Activated CD4-positive, CD25-positive, alpha-beta regulatory T cell treated with anti-CD3 and anti-CD28 coated beads, Interleukin-2, amount 50 U/mL, for 16 hours (primary cell): Measurements from ENCODE around the gene ATP13A2.

ENCODE experiments used
- DNase-seq: peaks from one replicate; pipeline ENCODE4 v3.0.0-alpha.2; 2020; ENCODE audit warnings: low read depth, low spot score

Gene ATP13A2

DNA sequence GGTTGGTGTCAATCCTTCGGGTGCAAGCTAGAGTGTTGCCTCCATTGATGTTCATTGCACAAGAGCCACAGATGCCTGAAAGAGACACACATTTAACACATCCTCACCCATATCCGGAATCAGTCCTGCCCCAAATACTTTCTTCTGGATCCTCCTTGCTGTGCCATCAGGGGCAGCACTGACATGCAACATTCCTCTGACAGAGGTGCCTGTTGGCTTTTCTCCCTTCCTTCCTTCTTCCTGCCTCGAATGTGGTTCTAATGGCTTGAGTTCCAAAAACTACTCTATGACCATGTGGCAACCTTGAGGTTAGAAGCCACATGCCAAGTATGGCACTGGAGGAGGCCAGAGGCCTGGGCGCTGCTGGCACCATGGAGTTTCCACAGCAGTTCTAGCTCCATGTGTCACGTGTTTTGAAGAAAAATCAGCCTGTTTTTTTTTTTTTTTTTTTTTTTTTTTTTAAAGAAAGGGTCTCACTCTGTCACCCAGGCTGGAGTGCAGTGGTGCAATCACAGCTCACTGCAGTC, 17.0 kb upstream of the ATP13A2 start:
- DNase-seq, result no peak

DNA sequence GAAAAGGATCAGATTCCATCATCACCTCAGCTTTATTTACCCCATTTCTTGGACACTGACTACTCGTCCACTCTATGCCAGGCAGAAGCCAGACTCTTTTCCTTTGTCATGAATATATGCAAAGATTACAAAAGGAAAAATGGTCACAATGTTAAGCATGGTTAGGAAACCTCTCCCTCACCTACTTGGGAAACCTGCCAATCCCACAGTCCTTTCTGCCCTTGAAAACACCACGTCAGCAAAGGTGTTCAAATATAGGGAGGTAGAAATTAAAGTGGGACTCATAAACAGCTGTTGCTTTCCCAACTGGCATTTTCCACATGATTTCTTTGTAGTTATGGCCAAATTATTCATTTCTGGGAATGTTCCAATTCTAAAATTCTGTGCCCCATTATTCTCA, 16.2 kb upstream of the ATP13A2 start:
- DNase-seq, result no peak

DNA sequence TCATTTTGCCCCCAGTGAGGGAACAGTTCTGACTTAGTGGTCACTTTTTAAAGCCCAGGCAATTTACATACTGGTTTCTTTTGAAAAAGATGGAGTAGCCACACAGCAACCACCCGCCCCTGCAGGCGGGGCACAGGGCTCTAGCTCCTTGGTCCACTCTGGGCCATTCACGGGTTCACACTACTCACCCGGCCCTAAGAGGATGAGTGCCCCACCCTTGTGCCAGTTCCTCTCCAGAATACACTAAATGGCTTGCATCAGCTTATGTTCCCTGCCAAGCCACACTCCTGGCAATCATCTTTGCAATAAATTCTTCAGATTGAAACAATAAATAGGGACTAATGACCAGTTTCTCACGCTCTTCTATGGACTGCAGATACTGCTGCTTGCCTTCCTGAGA, 15.7 kb upstream of the ATP13A2 start:
- DNase-seq, result no peak

DNA sequence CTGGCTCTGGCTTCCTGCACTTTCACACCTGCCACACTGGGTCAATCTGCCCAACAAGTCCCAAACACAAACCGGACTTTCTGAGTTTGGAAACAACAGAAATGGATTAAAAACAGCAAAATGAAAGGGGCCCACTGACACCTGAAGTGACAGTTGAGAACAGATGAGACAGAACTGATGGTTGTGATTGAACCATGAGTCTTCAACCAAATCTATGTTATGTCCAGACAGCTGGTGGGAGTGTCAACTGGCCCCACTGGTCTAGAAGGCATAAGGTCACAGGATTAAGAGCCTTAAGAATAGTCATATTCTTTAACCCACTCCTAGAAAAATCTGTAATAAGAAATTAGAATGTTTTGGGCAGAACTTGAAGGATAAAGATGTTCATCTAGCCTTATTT, 13.0 kb upstream of the ATP13A2 start:
- DNase-seq, result no peak

DNA sequence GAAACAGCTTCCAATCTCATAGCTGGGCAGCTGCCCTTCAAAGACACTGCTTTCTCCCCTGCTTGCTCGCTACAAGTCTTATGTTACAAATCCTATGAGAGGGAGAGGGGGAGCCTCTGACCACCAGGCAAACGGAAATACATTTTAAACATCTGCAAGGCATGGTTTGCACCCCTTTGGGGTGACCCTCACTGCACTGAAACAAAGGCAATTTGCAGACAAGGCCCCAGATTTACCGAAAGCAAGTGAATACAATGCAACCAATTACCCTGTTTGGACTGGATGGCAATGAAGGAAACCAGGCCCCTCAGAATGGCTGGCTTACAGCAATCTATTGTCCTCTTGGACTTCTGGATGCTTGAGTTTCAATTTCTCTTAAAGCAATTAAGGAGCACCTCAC, 11.8 kb upstream of the ATP13A2 start:
- no peak for DNase-seq

DNA sequence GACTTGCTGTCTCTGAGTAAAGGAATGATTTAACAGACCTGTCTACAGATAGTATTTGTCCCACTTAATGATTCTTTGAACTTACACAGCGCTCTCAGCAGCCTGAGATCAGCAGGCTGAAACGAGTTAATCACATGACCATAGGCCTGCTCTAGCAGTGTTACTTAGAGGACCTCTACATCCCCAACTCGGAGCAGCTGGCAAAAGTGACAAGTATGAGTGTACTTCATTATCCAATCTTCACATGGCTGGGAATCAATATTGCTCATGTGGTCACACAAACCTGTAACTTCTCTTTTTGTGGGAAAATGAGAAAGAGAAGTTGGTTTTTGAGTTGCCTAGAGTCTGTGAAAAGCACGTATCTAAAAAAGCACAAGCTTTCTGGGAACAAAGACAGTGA, 11.4 kb upstream of the ATP13A2 start:
- no peak for DNase-seq

DNA sequence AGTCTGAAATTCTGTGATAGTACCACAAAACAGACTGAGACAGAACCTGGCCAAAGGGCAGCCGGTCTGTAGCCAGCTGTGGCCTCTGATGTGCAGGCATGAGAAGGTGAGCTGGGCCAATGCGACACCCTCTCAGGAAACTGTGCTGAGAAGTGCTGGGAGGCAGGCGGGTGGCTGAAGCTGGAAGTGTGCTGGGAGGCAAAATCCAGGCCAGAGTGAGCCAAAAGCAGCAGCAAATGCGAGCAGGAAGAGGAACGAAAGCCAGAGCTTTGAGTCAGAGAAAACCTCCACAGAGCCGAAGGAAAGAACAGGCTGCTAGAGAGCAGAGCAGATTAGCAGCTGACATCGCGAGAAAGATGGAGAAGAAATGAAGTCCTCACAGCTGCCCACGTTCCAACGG, 10.2 kb upstream of the ATP13A2 start:
- no peak for DNase-seq

DNA sequence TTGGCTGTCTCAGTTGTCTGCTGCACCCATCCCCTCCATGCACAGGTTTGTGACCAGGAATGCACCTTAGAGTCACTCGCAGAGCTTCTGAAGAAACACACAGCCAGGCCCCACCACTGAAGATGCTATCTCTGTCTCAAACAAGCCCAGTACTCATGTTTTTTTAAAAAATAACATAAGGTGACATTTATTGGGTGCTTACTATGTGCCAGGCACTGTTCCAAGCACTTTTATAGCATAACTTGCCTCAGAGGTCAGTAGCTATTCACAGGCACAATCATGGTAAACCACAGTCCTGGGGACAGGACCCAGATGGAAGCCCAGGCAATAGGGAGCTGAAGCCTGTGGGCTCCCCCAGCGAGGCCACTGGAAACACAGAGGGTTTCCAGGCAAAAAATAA, 8.8 kb upstream of the ATP13A2 start:
- DNase-seq, result no peak

DNA sequence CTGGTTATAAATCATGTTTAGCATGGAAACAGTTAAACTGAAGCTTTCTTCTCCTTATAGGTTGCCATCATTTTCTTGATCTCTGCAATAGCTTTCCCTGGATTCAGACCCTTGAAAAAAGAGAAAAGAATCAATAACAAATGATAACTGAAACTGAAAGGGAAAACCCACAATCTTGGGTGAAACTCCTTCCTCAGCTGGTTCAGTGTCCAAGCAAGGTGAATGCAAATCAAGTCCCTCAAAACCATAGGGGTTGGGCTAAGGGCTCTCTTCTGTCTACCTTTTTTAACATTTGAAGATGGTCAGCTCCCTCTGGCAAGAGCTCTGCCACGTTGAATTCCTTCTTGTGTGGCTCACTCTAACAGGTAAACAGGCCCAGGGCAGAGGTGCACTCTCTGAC, 7.1 kb upstream of the ATP13A2 start:
- no peak for DNase-seq

DNA sequence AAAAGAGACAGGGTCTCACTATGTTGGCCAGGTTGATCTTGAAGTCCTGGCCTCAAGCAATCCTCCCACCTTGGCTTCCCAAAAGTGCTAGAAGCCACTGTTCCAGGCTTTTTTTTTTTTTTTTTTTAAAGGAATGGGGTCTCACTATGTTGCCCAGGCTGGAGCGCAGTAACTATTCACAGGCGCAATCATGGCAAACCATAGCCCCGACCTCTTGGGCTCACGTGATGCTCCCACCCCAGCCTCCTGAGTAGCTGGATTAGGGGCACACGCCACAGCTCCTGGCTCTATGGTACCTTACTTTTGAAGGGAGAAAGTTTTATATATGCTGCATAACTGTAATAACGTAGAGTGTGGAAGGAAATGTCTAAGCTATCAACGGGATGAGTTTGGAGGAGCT, 5.7 kb upstream of the ATP13A2 start:
- DNase-seq, result no peak

DNA sequence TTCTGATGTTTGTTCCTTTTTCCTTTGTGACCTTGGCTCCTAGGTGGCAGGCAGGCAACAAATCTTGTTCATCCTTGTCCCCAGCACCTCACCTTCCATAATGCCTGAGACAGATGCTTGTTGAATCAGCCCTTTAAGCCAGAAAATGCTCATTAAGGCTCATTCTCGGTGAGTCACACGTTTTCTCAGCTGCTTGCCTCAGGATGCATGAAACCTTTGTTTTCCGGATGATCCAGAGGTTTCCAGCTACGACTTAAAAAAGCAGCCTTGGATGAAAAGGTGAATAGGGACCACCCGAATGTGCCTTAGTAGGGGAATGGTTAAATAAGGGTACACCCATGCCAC, 4.6 kb upstream of the ATP13A2 start:
- no peak for DNase-seq

DNA sequence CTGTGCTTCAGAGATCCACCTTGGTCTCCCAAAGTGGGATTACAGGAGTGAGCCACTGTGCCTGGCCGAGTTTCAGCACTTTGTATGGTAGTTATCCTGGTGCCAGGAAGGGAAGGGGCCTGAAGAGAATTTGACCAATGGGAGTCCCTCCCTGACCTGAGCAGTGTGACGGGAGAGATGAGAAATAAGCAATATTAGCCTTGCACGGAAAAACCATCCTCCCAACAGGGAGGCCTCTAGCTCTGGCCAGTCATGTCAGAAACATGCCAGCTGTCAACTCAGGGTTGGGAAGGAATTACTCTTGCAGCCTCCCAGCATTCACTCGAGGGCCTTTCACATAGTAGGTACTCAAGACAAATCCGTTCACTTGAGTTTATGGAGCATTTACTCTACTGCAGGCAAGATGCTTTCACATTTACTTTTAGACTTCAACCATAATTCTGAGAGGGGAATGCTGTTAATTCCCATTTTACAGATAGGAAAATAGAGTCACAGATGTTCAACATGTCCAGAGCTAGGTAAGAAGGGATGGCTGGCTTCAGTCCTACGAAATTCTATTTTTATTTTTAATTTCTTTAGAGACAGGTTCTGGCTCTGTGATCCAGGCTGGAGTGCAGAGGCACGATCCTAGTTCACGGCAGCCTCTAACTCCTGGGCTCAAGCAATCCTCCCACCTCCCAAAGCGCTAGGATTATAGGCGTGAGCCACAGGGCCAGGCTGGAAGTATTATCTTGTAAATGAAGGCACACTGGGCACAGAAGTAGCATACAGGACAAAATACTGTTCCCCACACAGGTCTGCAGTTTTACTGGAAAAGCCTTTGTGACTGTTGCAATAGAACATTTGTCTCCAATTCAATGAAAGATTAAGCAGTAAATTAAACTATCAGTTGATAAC, 3.2 kb upstream of the ATP13A2 start:
- no peak for DNase-seq

DNA sequence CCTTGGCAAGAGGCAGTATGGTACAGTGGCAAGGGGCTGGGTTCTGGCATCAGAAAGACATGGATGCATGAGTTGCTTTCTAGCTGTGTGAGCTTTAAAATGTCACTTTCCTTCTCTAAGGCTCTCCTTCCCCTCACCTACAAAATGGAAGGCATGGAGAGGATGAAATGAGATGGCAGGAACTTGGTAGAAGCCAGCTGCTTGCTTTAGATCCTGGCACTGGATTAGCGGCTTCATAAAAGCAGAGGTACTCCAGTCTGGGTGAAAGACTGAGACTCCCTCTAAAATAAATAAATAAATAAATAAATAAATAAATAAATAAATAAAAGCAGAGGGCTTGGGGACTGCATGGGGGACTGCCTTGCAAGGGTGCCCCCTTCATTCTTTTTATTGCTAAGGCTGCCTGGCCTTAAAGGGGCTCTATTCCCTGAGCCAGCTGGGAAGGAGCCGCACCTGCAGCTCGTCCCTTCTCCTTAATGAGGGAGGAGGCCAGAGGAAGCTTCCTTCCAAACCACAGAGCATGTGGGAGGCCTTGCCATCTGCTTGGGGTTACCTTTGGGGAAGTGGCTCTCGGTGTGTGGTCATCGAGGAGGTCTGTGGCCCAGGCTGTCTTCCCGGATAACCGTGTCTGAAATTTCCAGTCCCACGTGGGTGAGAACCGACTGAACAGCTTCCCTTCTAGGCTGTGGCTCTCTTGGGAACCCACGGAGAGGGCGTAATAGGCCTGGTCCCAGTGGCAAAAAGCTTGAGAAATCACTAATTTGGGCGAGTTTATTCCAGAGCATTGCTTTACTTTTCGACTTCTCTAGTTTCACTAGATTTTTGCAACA, 2.0 kb upstream of the ATP13A2 start:
- no peak for DNase-seq

DNA sequence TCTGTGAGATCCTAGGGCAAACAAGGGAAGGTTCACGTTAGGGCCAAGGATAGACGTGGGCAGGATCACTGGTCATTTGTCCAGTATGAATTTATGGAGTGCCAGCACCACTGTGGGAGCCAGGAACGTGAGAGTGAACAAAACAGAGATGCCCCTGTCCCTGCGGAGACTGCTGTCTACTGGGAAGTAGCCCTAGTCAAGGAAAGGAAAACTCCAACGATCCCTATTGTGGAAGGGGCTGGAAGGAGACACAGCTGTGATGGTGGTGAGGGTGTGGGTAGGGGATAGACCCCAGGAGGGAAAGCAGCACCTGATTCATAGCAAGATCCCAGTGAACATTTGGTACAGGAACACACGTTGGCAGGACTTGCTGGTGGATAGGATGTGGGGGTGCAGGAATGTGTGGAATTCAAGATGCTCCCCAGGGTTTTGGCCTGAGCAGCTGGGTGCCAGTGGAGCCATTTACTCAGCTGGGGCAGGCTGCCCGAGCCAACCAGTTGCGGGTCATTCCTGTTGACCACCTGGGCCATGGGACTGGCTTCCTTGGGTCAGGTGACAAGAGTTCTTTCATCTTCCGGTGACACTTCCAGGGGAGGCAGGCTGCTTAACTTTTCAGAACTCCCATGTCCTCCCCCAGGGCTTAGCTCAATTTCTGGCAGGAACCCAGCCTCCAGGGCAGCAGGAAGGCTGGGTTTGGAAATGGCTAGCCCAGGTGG, 1.2 kb upstream of the ATP13A2 start:
- DNase-seq, result no peak

DNA sequence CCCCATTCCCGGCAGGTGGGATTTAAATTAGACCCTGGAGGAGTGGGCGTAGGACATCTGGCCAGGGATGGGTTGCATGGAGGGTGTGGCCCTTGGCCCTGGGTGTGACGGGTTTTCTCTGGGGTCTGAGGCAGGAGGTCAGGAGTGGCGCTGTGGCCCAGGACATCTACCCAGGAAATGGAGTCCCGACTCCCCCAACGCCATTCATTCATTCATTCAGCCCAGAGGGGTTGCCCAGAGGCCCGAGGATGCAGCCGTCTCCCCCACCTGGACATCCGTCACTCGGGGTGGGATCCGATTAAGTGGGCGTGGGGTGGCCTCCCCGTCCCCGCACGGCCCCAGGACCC, 663 bp downstream of the ATP13A2 start:
- DNase-seq, result no peak

DNA sequence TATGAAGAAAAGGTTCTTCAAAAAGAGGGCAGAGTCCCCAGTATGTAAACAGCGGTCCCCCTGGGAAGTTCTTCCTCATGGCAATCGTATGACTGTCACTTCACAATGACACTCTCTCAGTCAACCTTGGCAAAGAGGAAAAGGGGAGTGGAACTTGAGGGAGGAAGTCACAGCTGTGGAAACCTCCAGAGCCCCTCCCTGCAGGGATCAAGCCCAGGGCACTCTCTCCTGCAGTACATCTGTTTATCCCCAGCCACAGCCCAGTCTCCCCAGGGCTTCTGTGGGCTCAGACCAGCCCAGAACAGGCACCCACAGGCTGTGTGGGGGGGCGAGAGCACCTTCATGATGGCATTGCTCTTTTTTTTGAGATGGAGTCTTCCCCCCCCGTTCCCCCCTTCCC, 2.0 kb downstream of the ATP13A2 start:
- no peak for DNase-seq

DNA sequence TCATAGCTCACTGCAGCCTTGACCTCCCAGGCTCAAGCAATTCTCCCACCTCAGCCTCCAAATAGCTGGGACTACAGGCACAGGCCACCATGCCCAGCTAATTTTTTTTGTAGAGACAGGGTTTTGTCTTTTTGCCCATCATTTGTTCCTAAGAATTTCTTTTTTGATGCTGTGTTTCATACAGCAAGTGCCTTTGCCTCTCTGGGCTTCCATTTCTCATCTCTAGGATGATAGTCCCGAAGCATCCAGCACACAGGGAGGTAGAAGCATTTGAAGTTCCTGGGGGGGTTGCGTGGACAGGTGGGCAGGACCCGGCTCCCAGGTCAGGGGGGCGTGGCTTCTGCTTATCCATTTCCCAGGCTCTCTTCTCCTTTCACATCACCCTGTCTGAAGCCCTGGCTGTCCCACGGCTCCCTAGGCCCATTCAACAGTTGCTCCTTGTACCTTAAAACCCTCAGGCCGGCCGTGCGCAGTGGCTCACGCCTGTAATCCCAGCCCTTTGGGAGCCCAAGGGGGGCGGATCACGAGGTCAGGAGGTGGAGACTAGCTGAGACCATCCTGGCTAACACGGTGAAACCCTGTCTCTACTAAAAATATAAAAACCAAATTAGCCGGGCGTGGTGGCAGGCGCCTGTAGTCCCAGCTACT, 3.4 kb downstream of the ATP13A2 start:
- no peak for DNase-seq

DNA sequence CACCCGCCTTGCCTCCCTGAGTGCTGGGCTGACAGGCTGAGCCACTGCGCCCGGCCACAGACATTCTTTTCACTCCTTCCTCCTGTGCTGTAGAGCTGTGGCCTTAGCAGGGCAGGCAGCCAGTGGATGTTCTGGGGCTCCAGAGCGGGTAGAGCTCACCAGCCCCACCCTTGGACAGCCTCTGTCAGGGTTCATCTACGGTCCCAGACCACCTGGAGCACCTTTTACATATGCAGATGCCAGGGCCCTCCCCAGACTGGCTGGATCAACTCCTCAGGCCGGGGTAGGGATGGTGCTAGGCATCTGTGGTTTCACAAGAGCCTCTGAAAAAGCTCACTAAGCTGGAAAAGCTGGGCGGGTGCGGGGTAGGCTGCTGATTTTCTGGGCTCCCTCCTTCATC, 4.6 kb downstream of the ATP13A2 start:
- no peak for DNase-seq

DNA sequence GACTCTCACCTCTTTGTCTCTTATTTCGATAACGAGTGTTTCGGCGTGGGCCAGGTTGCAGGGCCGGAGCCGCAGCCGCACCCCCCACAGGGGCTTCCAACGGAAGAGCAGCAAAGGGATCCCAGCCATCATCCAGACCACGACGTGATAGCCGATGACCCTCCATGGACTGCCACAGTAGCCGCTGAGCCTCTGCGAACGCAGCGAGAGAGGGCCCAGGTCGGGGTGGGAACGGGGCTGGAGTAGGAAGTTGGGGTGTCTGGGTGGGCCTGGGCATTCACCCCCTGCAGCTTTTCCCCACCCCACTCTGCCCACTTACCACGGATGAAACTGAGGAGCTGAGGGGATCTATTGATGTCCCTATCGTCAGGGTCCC, 6.4 kb downstream of the ATP13A2 start:
- DNase-seq, result no peak

DNA sequence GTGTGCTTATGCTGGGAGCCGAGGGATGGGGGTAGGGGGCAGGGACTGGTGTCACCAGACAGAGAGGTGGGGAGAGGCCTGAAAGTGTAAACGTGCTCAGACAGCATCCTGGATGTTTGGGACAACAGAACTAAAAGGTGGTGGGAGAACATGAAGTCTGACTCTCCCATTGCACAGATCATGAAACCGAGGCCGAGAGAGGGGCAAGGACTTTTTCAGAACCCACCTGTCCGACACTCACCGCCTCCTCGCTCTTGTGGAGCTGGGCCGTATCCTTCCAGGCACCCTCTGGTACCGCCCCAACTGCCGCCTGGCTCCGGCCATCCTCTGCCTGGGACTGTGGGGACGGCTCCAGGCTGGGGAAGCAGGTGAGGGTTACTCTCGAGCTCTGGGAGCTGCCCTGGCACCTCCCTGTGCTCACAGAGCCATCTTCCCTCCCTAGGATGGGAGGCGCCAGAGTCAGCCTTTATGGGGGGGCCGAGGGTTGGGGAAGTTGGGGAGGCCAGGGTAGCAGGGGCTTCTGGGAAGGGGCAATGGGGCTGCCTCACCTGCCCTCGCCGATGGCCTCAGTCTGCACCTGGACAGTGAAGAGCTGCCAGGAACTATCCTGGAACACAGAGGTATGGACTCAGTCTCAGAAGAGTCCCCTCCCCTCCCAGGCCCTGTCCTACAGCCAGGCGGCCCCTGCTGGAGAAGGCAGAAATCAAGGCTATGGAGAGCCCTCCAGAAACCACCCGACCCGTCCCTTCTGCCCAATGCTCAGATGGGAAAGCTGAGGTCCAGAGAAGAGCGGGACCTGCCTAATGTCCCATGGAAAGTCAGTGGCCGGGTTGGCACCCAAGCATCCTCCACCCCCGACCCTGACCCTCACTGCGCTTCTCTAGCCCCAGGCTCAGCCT, 7.0 kb downstream of the ATP13A2 start:
- no peak for DNase-seq

DNA sequence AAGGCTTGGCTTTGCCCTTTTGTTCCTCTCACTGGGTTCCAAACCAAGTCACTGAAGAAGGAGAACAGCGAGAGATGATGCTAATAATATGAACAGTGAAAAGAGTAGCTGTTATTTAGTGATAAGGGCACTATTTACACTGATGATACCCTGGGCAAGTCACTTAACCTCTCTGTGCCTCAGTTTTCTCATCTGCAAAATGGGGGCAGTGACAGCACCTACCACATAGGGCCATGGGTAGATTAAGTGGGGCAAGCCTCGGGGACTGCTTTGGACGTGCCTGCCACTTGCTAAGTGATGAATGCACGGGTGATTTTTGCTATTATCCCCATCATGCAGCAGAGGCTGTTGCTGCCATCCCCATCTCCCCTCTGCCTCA, 9.2 kb downstream of the ATP13A2 start:
- DNase-seq, result no peak
